Measurements from ENCODE around the gene IFT74. TPM values are rescaled to one million over a fixed set of nuclear protein-coding genes. Genes with fewer than 3 reads are reported as not detected.

Gene IFT74
- total RNA-seq, 1 experiment from 2014 or later, result 28.7 TPM

DNA sequence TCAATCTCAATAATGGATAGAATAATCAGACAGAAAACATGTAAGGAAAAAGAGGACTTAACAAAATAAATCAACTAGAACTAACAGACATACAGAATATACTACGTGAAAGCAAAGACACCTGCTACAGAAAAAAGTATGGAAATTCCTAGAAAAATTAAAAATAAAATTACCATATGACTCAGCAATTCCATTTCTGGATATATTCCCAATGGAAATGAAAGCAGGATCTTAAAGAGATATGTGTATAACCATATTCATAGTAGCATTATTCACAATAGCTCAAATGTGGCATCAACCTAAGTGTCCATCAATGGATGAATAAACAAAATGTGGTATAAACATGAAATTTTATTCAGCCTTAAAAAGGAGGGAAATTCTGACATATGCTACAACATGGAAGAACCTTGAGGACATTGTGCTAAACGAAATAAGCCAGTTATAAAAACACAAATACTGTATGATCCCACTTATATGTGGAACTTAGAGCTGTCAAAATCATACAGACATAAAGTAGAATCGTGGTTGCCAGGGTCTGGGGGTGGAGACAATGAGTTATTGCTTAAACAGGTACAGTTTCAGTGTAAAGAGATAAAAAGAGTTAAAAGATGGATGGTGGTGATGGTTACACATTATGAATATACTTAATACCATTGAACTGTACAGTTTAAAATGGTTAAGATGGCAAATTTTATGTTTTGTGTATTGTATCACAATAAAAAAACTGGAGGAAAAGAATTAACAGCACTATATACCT is 16.1 kb upstream of the IFT74 start:
- peaks cover 9% of the 10 kb centered on the region for H3K36me3 Mint-ChIP-seq (ENCODE audit: insufficient read depth, unreplicated experiment)
- CTCF ChIA-PET, result interaction anchor here (0.7 to 1.0 kb wide), 3 partner anchors 15 to 185 kb away, joined by 3 to 4 read pairs (median 3); no protein-coding TSS in a partner anchor
- BruUV-seq (replicated peaks), result no TSS peak

DNA sequence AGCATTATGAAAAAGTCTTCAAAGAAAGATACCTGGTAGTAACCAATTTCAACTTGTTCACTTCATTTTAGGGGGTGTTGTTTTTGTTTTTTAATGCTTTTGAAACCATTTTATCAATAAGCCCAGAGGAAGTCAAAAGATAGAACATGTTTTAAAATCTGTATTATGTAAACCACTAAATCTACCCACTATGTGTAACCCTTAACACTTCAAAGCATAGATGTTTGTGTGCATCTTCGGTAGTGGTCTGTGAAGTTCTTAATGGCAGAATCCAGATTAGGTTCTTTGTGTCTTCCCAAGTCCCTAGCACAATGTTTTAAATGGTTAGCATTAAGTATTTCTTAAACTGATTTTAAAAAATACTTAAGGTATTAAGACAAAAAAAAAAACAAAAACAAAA is 15.4 kb upstream of the IFT74 start:
- TF ChIP-seq, protein P1, sequence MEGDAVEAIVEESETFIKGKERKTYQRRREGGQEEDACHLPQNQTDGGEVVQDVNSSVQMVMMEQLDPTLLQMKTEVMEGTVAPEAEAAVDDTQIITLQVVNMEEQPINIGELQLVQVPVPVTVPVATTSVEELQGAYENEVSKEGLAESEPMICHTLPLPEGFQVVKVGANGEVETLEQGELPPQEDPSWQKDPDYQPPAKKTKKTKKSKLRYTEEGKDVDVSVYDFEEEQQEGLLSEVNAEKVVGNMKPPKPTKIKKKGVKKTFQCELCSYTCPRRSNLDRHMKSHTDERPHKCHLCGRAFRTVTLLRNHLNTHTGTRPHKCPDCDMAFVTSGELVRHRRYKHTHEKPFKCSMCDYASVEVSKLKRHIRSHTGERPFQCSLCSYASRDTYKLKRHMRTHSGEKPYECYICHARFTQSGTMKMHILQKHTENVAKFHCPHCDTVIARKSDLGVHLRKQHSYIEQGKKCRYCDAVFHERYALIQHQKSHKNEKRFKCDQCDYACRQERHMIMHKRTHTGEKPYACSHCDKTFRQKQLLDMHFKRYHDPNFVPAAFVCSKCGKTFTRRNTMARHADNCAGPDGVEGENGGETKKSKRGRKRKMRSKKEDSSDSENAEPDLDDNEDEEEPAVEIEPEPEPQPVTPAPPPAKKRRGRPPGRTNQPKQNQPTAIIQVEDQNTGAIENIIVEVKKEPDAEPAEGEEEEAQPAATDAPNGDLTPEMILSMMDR (IDR thresholded peaks at IDR 0.05; ENCODE audit: unreplicated experiment), result no peak
- DNase-seq (ENCODE audit: unreplicated experiment), result no peak
- intact Hi-C loops (cut with micrococcal nuclease), result no loop called here
- POLR2A ChIA-PET, result interaction anchor here (1.0 to 3.1 kb wide), 2 partner anchors 15 kb away, joined by 4 to 16 read pairs; partner anchors contain the start of gene IFT74
- H3K4me1 Mint-ChIP-seq (ENCODE audit: insufficient read depth, unreplicated experiment), result peaks cover 35% of the 10 kb centered on the region
- no peak overlapping the region for H3K4me3 Mint-ChIP-seq (ENCODE audit: unreplicated experiment)
- H3K36me3 Mint-ChIP-seq (ENCODE audit: insufficient read depth, unreplicated experiment), result peaks cover 9% of the 10 kb centered on the region
- no TSS peak for BruUV-seq (replicated peaks)
- no peaks in the 10 kb centered on the region for H3K27me3 Mint-ChIP-seq (ENCODE audit: insufficient read depth, unreplicated experiment)
- CTCF ChIA-PET, result interaction anchor here (0.5 to 0.7 kb wide), 2 partner anchors 9 to 92 kb away, joined by 3 read pairs; no protein-coding TSS in a partner anchor
- H3K27ac Mint-ChIP-seq (ENCODE audit: low read depth, unreplicated experiment), result no peak overlapping the region
- H3K9me3 Mint-ChIP-seq (ENCODE audit: unreplicated experiment), result peaks cover 10% of the 10 kb centered on the region

More for the DNA sequence above, 16.1 kb upstream of the IFT74 start:
- no peak overlapping the region for H3K27ac Mint-ChIP-seq (ENCODE audit: low read depth, unreplicated experiment)
- POLR2A ChIA-PET, result interaction anchor here (0.8 to 2.3 kb wide), 3 partner anchors 12 to 48 kb away, joined by 4 to 7 read pairs (median 4); partner anchors contain the start of gene IFT74
- DNase-seq (ENCODE audit: unreplicated experiment), result no peak
- H3K27me3 Mint-ChIP-seq (ENCODE audit: insufficient read depth, unreplicated experiment), result no peaks in the 10 kb centered on the region
- no peak overlapping the region for H3K4me3 Mint-ChIP-seq (ENCODE audit: unreplicated experiment)
- TF ChIP-seq, protein P1 (IDR thresholded peaks at IDR 0.05; ENCODE audit: unreplicated experiment), result no peak
- intact Hi-C loops (cut with micrococcal nuclease), result no loop called here
- H3K9me3 Mint-ChIP-seq (ENCODE audit: unreplicated experiment), result peaks cover 10% of the 10 kb centered on the region
- peaks cover 30% of the 10 kb centered on the region for H3K4me1 Mint-ChIP-seq (ENCODE audit: insufficient read depth, unreplicated experiment)

DNA sequence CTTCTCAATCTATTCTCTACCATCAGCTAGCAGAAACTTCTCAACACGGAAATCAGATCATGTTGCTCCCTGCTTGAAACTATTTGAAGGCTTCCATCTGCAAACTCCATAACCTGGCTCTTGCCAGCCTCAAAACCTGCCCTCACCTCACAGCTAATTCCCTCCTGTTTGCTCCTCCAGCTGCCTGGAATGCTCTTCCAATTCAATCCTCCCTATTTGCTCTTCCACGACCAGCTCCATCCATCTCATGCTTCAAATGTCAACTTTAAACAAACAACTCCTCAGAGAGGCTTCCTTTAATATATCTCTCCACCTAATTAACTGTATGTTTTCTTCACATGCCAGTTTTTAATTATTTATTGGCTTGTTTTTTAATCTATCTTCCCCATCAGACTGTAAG is 10.6 kb upstream of the IFT74 start:
- TF ChIP-seq, protein P1 (IDR thresholded peaks at IDR 0.05; ENCODE audit: unreplicated experiment), result no peak
- CTCF ChIA-PET, result interaction anchor here (0.8 kb wide), 1 partner anchor 9 kb away, joined by 3 read pairs; no protein-coding TSS in a partner anchor
- BruUV-seq (replicated peaks), result no TSS peak
- POLR2A ChIA-PET, result interaction anchor here (1.2 to 1.4 kb wide), 5 partner anchors 10 to 581 kb away, joined by 3 to 27 read pairs (median 7); partner anchors contain the start of gene IFT74
- H3K4me3 Mint-ChIP-seq (ENCODE audit: unreplicated experiment), result peak overlapping the region; percentile 77
- DNase-seq (ENCODE audit: unreplicated experiment), result no peak
- H3K27me3 Mint-ChIP-seq (ENCODE audit: insufficient read depth, unreplicated experiment), result no peaks in the 10 kb centered on the region
- H3K4me1 Mint-ChIP-seq (ENCODE audit: insufficient read depth, unreplicated experiment), result peaks cover 40% of the 10 kb centered on the region
- no peaks in the 10 kb centered on the region for H3K9me3 Mint-ChIP-seq (ENCODE audit: unreplicated experiment)
- intact Hi-C loops (cut with micrococcal nuclease), result loop anchor here (5.0 kb wide), 1 partner anchor 53 kb away; the partner anchor contains the start of gene CAAP1
- H3K36me3 Mint-ChIP-seq (ENCODE audit: insufficient read depth, unreplicated experiment), result peaks cover 16% of the 10 kb centered on the region
- H3K27ac Mint-ChIP-seq (ENCODE audit: low read depth, unreplicated experiment), result peak overlapping the region; percentile 99

All from MCF 10A (cell line).